H1 (cell line): ENCODE data around the gene TMEM255B. TPM values are rescaled to one million over a fixed set of nuclear protein-coding genes. Genes with fewer than 3 reads are reported as not detected.

Experiments
- POLR2A ChIP-seq, 2 experiments: IDR thresholded peaks; 1 replicate in 1 of 2; 2 replicates in 1 of 2; pipeline ENCODE4 v1.6.1; 2011; ENCODE audit warnings: low read depth in 2 of 2, low read length in 2 of 2, mild to moderate bottlenecking in 2 of 2; ENCODE audit errors: control extremely low read depth in 1 of 2
- polyA plus RNA-seq, 7 experiments: library from polyadenylated mRNA; depleted of rRNA in 3 of 7; stranded (reverse) in 5 of 7; unstranded in 2 of 7; fragments of >200 nt in 5 of 7; fragments of 200-250 nt in 2 of 7; gene quantifications; 1 replicate in 5 of 7; 2 replicates in 1 of 7; 4 replicates in 1 of 7; pipeline versions ENCODE4 v1.2.1 to v1.2.3, GENCODE V29; 2011 to 2013; ENCODE audit warnings: missing spikeins in 2 of 7, mixed read lengths in 2 of 7
- total RNA-seq: library from RNA; stranded (reverse); fragmentation: NEBNext Ultra II Directional; extraction: Animal tissue kit (Norgen Biotek cat#: 25700); gene quantifications from 2 replicates; pipeline ENCODE4 v1.2.1, GENCODE V29; 2021

Gene TMEM255B
- total and polyA plus RNA-seq, 2 of the 8 experiments (the other 6 are each of a cell fraction or from before 2014, with no cell fraction given): 3.4 to 4.4 TPM

DNA sequence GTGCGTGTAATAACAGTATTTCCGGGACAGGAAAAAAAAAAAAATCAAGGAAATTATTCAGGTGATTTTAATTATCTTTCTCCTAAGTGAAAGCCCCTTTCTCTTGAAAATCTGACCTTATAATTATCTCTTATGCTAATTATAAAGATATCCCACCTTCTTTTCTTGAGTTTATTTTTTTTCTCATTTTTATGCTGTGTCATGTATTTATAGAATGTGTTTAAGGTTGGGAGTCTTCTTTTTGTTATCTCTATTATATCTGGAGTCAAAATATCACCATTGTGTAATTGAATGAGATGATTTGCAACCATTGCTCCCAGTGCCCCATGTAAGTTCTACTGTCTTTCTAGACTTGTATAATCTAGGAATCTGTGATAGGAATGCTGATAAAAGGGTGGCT is 3.0 kb downstream of the TMEM255B start (continued):
- TF ChIP-seq POLR2A (IDR thresholded peaks at IDR 0.05; ENCODE audit: control extremely low read depth in 1 of 2, low read depth in 2 of 2, low read length in 2 of 2): no peak
